OCI-LY7 (cell line): Measurements from ENCODE around the gene OR2T3.
"Not testable (repeated sequence)": the region's sequence is repeated elsewhere in the genome, so short reads cannot be mapped to it uniquely, and the experiment has no call there.

Source experiments
- CTCF ChIP-seq: fragments of 200-600 bp; sonication (generic); conservative IDR thresholded peaks from 2 replicates; pipeline ENCODE4 v1.5.1; 2014; ENCODE audit warnings: mild to moderate bottlenecking, antibody characterized with exemption, low read length, moderate library complexity, mixed read lengths
- EZH2phosphoT487 ChIP-seq: fragments of 200-600 bp; sonication (generic); IDR thresholded peaks from 2 replicates; pipeline ENCODE4 v1.6.1; 2018; ENCODE audit warnings: low read depth, borderline replicate concordance, mild to moderate bottlenecking, mixed run types, antibody characterized with exemption, low read length, moderate library complexity, mixed read lengths

DNA sequence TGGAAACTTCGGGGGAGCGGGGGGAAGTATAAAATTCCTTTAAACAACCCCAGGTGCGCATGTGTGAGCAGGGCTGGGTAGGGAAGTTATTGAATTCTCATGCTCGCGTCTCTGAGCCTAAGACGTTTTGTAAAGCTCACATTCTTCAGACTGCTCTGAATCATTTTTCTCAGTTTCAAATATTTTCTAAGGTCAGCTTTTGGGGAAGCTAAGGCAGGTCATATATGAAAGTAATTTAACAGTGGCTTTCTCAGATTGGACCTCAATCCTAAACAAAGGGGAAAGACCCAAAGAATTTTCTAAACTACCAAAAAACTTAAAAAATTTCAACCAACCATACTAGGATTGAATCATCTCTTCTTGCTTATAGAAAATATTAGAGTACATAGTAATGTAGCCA, 38.2 kb upstream of the OR2T3 start:
- TF ChIP-seq EZH2phosphoT487, CTCF: not testable (repeated sequence)
